Fibroblast of skin of back (primary cell): ENCODE data around the gene CEP97.
"Not testable (repeated sequence)": the region's sequence is repeated elsewhere in the genome, so short reads cannot be mapped to it uniquely, and the experiment has no call there.

ENCODE experiments used
- DNase-seq: peaks from one replicate; pipeline ENCODE4 v3.0.0-alpha.2; 2013

Gene CEP97

DNA sequence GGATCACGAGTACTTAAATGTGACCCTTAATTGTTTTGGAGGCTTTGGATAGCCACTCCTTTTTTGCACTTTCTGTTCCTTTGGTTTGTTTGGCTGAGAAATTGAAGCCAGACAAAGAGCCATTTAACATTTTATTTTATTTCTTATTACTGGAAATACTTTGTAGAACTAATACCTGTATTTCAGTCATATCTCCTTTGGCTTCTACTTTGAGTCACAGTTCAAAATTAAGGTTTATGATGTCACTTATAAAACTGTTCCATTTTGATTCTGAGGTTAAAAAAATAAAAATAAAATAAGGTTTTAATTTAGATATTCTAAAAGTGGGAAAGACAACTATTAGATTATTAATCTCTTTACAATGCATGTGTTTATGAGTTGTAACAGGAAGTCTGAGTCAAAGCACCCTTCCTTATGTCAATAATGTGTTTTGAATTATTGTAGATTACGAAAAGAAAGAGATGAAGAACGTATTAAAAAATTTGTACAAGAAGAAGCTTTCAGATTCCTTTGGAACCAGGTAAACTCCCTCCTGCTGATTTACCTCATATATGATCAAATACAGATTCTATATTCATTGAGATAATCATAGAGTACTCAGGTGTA lies 37.7 kb downstream of the CEP97 start:
- peak; percentile 6 for DNase-seq

DNA sequence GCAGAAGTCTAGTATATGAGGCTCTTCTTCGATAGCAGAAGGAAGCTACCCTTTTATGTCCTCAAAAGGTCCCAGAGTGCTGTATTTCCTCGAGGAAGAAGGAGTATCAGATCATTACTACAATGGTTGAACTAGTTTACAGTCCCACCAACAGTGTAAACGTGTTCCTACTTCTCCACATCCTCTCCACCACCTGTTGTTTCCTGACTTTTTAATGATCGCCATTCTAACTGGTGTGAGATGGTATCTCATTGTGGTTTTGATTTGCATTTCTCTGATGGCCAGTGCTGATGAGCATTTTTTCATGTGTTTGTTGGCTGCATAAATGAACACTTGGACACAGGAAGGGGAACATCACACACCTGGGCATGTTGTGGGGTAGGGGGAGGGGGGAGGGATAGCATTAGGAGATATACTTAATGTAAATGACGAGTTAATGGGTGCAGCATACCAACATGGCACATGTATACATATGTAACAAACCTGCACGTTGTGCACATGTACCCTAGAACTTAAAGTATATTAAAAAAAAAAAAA lies 53.4 kb downstream of the CEP97 start:
- DNase-seq: not testable (repeated sequence)

DNA sequence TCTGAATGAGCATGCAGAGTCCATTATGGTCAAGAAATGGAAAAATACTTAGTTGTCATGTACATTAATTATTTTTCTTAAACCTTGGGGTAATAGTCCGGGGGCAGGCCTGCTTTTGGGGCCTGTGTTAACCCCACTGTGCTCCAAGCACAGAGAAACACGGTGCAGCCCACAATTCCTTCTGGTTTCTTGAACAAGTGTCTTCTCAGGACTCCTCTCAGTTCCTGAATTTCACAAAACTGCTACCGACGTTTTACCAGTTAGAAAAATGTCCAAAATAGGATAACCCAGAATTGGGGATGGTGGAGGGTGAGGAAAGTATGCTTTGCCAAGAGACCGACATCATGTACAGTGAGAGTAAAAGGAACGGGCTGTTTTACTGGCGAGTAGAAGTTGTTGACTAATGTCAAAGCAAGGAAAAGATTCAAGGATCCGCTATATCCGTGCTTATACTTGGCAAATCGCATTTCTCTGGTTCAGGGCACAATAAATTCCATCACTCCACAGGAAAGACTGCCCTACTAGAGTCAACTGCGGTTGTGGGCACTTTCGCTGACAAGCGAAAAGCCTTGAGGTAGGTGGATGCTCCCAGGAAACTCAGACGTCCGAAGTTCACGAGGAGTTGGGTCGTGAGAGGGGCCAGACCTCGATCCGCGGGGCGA lies 54.1 kb downstream of the CEP97 start:
- DNase-seq: no peak

DNA sequence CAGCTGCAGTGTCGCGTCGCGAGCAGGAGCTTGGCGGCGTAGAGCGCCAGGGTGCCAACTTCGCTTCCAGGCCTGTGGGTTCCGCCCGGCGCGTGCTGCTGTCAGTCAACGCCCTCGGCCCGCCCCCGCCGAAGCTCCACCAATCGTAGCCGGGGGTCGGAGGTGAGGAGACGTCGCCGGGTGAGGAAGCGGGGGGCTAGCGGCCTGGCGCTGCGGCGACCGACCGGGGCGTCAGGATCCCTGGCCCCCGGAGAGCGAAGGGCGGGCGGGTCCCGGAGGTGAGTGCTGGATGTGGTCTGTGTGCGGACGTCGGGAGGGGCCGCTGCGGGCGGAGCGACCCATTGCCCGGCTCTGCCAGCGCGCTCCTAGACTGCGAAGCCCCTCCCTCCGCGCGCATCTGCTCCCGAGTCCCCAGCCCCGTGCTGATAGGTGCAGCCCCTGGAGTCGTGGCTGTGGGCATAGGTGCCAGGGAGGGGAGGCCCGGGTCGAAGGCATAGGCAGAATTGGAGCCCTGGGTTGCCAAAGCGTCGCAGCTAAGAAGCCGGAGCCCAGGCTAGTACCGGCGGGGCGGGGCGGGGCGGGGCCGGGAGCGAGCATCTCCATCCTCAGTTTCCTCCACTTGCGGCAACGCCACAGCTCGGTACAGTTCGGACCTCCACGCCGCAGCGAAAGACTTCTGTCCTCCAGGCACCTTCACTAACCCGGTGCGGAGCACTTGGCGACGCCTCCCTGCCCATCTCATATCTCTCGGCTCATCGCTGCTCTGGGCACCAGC lies 54.8 kb downstream of the CEP97 start, which contains the start of gene NXPE3:
Gene NXPE3, plus strand, starts transcription at position 165 of the 775 bp plus-strand sequence. CDS start 6,386 bp downstream, outside the sequence.
- peak; percentile 80 for DNase-seq

DNA sequence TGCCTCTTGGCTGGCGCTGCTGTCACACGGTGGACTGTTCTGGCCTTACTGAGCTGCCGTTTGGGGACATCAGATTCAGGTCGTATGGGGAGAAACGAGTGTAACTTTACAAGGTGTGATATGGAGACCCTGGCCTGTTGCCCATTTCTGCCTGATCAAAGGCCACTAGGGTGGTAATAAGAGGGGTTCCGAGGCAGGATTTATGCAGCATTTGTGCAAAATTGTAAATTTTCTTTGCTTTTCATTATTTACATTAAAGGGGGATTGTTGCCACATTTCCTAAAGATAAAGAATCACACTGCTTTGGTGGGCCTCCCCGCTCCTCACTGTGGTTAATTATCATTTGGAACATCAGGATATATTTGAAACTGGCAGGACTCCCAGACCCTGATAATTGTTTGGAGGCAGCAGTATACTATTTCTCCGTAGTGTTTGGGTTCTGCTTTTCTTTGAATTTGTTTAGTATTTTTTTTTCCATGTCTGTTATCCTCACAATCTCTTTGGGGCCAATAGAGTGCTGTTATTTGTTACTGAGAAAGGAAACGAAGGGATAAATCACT lies 55.5 kb downstream of the CEP97 start:
- no peak for DNase-seq

DNA sequence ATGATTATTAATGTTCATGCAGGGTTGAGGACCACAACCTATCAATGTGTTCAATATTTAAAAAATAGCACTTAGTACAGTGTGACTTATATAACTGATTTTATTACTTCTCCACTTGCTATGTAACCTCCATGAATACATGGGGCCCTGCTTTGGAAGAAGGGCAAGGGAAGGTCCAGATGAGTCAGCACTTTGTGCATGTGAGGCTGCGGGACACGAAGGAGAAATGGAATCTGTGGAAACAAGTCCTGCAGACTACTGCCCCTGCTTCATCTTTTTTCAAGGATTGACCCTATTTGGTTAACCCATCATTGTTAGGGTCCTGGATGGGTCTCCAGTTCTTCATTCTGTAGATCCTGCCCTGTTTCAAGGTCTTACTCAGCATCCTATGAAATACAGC lies 56.2 kb downstream of the CEP97 start:
- DNase-seq: peak; percentile 72

DNA sequence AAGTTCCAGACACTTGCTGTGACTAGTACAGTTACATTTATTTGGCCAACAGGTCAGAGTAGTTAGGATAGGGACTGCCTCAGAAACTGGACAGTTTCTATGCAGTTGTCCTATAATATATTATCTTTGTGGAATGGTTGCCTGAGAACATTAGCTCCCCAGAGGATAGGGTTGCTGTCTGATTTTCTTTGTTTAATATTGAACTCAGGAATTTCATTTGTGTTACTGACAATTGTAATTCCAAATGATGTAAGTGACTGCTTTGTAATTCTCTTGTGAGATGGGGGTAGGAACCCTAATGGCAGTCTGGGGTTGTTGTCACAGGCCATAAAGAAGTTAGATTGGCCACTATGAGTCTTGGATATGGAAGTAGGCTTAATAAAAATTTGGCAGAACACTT lies 56.8 kb downstream of the CEP97 start:
- DNase-seq: peak; percentile 41

DNA sequence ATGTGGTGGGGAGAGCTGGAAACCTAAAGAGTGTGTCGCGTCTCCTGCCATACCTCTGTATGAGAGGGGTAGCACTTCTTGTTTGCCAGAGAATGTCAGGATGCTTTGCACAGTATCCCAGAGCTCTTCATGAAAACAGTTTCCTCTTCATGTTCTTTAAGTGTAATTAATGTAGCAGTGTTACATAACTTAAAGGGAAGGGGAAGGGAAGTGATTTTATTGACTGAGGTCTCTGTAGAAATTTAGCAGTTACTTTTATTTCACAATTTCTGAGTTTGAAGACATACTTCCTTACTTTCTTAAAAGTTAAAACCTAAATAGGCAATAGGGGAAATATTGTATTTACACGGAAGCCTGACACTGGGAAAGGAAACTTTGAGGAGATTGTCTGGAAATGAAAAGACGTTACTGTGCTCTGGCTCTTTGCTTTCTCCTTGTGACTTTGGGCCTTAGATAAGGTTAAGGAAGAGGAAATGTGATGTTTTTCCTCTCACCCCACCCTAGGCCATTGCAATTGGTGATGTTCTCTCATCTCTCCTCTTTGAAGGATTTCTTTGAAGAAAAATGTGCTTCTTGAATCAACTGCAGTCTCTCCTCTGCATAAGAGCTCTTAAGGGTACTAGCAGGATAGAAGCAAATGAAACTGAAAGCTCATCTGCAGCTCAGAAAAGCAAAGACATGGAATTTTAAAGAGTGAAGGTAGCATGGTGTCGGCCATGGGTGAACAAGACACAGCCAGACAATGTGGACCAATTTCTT lies 60.6 kb downstream of the CEP97 start:
- DNase-seq: no peak

DNA sequence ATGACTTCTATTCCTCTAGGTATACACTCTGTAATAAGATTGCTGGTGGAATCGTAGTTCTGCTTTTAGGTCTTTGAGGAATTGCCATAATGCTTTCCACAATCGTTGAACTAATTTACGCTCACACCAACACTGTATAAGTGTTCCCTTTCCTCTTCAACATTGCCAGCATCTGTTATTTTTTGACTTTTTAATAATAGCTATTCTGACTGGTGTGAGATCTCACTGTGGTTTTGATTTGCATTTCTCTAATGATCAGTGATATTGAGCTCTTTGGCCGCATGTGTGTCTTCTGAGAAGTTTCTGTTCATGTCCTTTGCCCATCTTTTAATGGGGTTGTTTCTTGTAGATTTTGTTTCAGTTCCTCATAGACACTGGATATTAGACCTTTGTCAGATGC lies 67.4 kb downstream of the CEP97 start:
- DNase-seq: no peak

DNA sequence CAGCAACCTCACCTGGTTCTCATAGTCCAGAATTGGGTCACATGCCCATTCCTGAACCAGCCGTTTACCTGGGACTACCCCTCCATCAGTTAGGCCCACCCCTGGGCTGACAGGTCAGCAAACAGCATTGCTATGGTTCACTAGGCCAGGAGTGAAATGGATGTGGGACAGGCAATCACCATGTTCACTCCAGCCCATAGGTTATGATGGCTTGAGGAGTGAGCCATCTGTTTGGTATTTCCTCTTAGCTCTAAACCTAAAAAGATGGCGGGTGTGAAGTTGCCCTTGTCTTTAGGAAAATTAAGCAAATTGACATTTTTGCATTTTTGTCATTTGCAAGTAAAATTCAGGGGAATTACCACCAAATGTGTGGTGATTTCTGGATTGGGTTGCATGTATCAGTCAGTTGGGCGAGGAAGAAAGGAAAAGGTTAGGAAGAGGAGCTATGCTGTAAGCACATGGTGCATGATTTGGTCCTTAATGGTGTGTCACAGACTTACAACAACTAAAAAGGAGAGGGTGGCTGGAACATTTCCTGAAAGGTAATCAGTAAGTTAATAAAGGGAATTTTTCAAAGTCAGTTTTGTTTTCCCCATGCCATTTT lies 71.8 kb downstream of the CEP97 start:
- no peak for DNase-seq

DNA sequence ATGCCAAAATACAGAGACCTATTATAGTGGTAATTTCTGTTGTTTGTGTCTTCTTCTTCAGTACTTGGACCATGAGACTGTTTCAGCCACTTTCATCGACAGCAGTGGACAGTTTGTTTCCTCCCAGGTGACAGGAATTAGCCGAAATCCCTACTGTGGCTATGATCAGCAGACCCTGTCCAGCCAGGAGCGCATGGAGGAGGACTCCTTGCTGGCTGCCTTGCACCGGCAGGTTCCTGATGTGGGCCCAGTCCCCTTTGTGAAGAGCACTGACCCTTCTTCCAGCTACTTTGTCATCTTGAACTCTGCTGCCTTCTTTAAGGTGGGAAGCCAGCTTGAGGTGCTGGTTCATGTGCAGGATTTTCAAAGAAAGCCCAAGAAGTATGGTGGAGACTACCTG lies 76.8 kb downstream of the CEP97 start:
- DNase-seq: no peak

DNA sequence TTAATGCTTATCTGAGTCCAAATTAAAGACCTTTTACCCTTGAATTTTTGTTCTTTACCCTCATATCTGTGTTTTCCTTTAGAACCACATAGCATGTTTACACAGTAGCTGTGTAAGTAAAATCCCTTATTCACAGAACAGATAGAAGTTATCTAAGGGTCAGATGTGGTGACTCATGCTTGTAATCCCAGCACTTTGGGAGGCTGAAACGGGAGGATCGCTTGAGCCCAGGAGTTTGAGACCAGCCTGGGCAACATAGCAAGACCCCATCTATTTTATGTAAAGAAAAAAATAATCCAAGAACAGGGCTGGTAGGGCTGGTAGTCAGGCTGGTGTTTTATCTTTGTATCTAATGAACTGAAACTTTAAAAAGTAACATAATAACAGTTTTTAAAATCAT lies 77.8 kb downstream of the CEP97 start:
- no peak for DNase-seq

DNA sequence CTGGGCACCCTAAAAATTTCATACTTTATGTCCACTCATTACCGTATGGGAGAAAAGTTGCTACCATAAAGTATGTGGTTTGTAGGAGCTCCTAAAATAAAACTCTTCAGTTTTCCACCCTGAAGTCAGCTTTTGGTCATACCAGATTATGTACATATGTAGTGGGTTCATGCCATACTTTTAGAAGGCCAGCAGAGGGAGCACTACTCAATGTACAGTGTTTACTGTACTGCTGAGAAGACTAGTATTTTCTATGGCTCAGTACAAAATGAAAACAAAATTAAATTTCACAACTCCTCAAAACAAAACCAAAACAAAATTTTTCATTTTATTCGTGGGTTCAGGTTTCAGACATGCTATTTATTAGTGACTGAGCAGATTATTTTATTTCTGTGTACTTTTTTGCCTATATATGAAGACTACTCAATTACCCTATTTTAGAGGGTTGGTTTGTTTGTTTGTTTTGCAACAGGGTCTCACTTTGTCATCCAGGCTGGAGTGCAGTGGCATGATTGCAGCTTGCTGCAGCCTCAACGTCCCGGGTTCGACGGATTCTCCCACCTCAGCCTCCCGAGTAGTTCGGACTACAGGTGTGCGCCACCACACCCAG lies 78.9 kb downstream of the CEP97 start:
- DNase-seq: peak; percentile 68

DNA sequence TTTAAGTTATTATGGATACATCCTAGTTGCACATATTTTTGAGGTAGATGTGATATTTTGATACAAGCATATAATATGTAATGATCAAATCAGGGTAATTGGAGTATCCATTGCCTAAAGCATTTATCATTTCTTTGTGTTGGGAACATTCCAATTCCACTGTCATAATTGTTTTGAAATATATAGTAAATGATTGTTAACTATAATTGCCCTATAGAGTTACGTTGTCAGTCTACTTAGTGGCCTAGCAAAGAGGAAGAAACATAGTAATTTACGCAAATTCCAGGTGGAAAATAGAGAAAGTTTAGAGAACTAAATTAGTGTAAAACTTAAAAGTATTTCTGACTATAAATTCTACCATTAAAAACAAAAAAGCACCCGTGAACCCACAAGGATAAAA lies 79.5 kb downstream of the CEP97 start:
- no peak for DNase-seq

DNA sequence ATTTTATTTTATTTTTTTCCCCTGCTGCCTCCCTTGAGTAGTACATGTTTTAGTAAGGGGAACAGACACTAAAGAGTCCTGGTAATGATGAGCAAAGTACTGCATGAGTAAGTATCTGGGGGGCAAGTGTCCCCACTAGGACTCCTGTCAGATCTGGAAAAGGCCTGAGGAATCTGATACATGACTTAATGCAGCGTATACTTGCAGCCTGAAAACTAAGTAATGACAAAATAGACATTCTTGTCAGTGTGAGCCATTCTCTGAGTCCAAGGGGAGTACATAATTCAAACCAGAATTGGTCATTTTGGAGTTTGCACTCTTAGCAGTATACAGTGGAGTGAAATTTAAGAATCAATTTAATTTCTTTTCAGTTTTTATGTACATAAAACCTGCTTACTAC lies 82.1 kb downstream of the CEP97 start:
- no peak for DNase-seq

DNA sequence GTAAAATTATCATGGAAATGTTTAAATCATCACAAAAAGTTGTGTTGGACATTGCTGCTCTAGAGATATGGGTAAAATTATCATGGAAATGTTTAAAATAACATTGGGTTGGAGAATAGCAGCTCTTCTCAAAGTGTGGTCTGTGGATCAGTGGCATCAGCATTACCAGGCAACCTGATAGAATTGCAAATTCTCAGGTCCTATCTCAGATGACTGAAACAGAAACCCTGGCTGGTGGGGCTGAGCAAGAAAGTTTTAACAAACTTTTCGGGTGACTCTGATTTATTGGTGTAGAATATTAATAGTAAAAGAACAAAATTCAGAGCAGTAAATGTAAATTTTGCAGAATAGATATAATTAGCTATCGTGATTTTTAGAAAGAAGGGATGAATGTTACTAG lies 83.5 kb downstream of the CEP97 start:
- no peak for DNase-seq

DNA sequence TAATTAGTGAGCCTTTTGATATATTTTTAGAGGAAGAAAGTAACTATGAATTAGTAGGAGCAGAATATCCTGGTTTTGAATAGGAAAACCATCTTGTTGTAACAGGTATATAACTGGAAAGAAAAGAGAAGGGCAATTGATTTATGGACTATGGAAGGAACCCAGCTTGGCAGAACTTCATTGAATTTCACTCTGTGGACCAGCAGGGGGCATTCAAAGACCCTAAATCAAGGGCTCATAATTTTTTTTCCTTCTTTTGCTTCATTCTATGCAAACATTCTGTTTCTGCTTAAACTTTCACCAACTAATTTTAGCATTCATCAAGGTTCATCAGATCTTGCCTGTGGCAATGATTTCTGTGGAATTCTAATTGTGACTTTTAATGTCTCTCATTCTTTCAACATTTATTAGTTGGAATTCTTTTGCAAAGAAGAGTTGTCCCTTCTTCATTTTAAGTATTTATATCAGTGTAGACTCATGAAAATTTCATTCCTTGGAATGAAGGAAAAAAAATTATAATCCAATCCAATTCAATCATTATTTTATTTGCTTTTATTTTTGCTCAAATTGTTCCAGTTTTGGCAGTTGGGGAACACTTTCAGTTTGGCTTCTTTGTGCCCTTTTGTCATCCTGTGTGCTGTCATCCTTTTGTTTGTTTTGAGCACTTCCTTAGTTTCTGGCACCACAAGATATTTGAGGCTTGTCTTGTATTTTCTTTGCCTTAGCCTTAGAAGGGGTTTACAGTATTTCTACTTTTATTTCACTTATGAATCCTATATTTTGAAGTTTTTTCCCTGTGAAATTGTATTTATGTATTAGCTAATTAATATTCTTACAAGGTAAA lies 85.0 kb downstream of the CEP97 start:
- peak; percentile 48 for DNase-seq

DNA sequence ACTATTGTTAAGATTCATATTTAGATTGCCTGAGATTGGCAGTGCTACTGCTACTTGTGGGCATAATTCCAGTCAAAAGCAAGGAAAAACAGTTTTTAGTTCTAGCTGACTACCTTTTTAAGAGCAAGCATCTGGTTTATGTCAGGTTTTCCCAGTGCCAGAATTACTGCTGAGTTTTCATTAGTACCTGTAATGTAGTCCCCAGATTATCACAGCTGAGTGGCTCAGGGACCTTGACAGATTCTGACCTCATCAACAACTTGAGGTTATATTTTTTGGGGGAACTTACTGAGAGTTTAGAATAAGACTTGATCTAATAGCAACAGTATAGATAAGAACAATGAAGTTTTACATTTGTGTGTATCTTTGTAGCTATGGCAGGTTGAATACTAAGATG lies 85.6 kb downstream of the CEP97 start:
- DNase-seq: no peak

DNA sequence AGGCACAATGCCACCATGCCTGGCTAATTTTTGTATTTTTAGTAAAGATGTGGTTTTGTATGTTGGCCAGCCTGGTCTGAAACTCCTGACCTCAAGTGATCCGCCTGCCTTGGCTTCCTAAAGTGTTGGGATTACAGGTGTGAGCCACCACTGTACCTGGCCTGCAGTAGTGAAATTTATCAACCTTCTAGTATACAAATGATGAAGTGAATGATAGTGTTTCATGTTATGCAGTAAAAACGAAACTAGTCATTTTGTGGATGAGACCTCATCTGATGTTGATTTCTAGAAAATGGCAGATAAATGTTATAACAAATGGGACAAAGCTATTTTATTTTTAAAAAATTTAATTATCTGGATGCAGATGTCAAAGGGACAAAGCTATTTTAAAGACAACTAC lies 87.5 kb downstream of the CEP97 start:
- DNase-seq: no peak

DNA sequence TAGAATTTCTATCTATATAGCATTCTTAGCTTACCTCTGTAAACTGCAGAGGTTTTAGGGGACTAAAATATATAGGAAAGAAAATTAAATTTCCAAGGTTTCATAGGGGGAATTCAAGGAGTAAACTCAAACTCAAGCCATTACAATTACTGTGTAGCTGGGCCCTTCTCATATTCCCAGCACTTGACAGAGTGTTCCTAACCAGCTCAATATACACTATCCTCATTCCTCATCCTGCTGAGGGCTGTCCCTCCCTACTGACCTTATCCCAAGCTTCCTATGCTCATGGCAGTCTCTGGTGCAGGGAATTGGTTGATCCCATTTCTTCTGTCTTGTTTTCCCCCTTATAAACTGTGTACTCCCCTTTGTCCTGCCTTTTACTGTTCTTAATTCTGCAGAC lies 88.5 kb downstream of the CEP97 start:
- no peak for DNase-seq
